ENCODE data around the gene FEZ2.

DNA sequence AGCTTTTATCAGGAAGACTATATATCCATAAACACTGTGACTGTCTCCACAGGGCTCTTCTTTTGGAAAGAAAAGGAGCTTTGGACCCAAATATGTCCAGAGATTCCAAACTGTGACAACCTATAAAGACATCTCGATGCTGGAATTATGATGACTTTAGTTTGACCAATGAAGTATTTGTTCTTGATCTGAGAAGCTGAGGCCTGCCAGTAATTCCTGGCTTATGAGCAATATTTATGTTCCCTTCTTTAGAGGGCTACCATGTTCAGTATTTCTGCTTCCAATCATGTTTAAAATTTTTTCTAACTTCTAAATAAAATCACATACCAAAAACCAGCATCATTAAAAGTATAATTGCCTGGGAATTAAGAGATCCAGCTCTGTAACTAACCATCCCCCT, 41.1 kb downstream of the FEZ2 start:
- TF ChIP-seq CTCF (CRISPR knock-in tag; IDR thresholded peaks at IDR 0.05) = no peak
- TF ChIP-seq CCDC6 (CRISPR knock-in tag; IDR thresholded peaks at IDR 0.05) = no peak
- TF ChIP-seq, protein P1, sequence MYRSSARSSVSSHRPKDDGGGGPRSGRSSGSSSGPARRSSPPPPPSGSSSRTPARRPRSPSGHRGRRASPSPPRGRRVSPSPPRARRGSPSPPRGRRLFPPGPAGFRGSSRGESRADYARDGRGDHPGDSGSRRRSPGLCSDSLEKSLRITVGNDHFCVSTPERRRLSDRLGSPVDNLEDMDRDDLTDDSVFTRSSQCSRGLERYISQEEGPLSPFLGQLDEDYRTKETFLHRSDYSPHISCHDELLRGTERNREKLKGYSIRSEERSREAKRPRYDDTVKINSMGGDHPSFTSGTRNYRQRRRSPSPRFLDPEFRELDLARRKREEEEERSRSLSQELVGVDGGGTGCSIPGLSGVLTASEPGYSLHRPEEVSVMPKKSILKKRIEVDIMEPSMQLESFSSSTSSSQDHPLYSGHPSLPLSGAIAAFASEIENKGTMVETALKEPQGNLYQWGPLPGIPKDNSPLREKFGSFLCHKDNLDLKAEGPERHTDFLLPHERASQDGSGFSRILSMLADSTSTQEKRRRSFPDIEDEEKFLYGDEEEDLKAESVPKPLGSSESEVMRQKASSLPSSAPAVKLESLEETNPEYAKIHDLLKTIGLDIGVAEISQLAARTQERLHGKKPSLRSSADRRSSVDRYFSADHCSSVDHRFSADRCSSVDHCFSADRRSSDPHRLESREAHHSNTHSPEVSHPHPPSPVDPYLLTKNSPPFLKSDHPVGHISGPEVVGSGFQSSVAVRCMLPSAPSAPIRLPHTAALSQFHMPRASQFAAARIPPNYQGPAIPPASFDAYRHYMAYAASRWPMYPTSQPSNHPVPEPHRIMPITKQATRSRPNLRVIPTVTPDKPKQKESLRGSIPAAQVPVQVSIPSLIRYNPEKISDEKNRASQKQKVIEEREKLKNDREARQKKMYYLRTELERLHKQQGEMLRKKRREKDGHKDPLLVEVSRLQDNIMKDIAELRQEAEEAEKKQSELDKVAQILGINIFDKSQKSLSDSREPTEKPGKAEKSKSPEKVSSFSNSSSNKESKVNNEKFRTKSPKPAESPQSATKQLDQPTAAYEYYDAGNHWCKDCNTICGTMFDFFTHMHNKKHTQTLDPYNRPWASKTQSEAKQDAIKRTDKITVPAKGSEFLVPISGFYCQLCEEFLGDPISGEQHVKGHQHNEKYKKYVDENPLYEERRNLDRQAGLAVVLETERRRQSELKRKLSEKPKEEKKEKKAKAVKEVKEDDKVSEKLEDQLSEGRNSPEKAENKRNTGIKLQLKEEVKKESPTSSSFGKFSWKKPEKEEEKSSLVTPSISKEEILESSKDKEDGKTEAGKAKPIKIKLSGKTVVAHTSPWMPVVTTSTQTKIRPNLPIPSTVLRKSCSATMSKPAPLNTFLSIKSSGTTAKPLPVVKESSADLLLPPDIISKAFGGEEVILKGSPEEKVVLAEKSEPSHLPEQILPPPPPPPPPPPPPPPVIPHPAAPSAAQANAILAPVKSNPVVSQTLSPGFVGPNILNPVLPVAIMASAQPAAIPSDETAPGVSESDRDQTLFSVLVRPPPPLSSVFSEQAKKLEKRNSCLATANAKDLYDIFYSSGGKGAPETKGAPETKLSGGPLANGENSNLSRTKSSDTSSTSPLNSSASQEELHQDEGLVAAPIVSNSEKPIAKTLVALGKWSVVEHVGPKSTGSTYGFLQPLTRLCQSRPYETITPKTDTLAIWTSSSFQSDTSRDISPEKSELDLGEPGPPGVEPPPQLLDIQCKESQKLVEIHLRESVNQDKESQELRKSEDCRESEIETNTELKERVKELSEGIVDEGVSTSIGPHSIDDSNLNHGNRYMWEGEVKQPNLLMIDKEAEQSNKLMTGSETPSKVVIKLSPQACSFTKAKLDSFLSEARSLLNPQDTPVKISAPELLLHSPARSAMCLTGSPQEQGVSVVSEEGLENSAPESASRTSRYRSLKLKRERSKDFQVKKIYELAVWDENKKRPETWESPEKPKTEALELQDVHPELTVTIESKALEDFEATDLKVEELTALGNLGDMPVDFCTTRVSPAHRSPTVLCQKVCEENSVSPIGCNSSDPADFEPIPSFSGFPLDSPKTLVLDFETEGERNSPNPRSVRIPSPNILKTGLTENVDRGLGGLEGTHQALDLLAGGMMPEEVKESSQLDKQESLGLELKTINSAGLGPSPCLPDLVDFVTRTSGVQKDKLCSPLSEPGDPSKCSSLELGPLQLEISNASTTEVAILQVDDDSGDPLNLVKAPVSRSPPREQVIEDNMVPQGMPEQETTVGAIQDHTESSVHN (CRISPR knock-in tag; IDR thresholded peaks at IDR 0.05) = no peak
- no peak for TF ChIP-seq GABPA (IDR thresholded peaks at IDR 0.05; ENCODE audit: low read depth, low read length)
- TF ChIP-seq GABPA (CRISPR knock-in tag; IDR thresholded peaks at IDR 0.05; ENCODE audit: low read depth) = no peak
- no peak for TF ChIP-seq ELF1 (CRISPR knock-in tag; IDR thresholded peaks at IDR 0.05)
- no peak for TF ChIP-seq BCL6 (CRISPR knock-in tag; IDR thresholded peaks at IDR 0.05)
- TF ChIP-seq, protein P2, sequence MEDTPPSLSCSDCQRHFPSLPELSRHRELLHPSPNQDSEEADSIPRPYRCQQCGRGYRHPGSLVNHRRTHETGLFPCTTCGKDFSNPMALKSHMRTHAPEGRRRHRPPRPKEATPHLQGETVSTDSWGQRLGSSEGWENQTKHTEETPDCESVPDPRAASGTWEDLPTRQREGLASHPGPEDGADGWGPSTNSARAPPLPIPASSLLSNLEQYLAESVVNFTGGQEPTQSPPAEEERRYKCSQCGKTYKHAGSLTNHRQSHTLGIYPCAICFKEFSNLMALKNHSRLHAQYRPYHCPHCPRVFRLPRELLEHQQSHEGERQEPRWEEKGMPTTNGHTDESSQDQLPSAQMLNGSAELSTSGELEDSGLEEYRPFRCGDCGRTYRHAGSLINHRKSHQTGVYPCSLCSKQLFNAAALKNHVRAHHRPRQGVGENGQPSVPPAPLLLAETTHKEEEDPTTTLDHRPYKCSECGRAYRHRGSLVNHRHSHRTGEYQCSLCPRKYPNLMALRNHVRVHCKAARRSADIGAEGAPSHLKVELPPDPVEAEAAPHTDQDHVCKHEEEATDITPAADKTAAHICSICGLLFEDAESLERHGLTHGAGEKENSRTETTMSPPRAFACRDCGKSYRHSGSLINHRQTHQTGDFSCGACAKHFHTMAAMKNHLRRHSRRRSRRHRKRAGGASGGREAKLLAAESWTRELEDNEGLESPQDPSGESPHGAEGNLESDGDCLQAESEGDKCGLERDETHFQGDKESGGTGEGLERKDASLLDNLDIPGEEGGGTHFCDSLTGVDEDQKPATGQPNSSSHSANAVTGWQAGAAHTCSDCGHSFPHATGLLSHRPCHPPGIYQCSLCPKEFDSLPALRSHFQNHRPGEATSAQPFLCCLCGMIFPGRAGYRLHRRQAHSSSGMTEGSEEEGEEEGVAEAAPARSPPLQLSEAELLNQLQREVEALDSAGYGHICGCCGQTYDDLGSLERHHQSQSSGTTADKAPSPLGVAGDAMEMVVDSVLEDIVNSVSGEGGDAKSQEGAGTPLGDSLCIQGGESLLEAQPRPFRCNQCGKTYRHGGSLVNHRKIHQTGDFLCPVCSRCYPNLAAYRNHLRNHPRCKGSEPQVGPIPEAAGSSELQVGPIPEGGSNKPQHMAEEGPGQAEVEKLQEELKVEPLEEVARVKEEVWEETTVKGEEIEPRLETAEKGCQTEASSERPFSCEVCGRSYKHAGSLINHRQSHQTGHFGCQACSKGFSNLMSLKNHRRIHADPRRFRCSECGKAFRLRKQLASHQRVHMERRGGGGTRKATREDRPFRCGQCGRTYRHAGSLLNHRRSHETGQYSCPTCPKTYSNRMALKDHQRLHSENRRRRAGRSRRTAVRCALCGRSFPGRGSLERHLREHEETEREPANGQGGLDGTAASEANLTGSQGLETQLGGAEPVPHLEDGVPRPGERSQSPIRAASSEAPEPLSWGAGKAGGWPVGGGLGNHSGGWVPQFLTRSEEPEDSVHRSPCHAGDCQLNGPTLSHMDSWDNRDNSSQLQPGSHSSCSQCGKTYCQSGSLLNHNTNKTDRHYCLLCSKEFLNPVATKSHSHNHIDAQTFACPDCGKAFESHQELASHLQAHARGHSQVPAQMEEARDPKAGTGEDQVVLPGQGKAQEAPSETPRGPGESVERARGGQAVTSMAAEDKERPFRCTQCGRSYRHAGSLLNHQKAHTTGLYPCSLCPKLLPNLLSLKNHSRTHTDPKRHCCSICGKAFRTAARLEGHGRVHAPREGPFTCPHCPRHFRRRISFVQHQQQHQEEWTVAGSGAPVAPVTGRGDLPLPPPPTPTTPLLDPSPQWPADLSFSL (CRISPR knock-in tag; IDR thresholded peaks at IDR 0.05) = no peak
- TF ChIP-seq NR2C2 (CRISPR knock-in tag; IDR thresholded peaks at IDR 0.05; ENCODE audit: borderline replicate concordance) = no peak
- TF ChIP-seq ZNF124 (CRISPR knock-in tag; IDR thresholded peaks at IDR 0.05) = no peak
